Measurements from ENCODE around the gene GPC6.

Gene GPC6

DNA sequence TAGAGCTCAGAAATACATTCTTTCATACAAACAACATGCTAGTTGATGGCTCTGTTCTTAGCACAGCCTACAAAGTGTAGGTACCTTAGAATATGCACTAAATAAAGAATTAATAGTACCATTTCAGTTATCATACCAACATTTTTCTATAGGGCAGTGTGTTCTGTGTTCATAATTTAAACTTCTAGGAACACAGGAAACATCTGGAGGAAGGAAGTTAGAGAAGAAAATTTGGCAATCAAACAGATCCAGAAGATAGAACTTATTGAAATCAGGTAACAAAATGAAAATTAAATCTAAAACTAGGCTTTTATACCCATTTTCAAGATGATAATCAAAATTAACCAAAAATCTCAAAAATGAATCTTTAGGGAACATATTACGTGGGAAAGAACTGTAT is 725.3 kb downstream of the GPC6 start:
- DNase-seq: no peak

DNA sequence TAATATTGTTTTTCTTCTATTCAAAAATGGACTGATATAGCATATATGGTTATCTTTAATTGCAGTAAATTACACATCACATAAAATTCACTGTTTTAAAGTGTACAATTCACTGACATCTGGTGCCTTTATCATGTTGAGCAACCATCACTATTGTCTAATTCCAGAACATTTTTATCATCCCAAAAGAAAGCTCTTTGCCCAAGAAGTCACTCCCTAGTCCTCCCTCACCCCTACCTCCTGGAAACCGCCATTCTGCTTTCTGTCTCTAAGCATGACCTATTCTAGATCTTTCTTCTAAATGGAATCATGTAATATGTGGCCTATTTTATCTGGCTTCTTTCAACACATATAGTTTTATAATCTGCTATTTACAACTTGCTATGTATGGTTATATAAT is 727.2 kb downstream of the GPC6 start:
- DNase-seq: no peak

DNA sequence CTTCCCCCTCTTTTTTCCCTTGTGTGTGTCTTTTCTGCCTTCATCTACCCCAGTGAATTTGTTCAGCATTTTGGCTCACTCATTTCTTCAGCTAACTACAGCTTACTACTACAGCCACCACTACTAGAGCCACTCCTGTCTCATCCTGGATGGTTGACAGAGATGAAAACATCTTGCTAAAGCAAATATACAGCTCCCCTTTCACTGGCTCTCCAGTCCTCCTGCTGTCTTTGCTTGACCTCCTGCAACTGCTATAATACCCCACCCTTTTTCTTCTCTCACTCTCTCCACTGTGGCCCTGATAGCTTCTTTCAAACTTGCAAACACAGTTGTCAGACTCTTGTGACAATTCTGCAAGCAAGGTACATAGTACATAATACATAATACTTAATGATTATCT is 729.3 kb downstream of the GPC6 start:
- DNase-seq: no peak

DNA sequence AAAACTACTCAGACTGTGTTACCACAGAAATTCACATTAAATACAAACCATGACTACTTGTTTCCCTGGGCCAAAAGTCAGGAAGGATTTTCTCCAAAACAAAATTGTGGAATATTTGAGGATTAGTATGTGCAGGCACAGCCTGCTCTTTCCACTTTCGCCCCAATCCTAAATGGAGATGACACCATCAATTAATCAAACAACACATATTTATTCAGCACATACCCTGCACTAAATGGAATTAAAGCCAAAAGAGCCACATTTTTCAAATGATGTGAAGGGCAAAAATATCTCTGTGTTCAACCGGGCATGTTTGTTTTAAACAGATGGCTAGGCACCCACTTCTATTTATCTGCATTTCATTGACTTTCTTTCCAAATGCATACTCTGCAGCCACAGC is 729.8 kb downstream of the GPC6 start:
- no peak for DNase-seq

DNA sequence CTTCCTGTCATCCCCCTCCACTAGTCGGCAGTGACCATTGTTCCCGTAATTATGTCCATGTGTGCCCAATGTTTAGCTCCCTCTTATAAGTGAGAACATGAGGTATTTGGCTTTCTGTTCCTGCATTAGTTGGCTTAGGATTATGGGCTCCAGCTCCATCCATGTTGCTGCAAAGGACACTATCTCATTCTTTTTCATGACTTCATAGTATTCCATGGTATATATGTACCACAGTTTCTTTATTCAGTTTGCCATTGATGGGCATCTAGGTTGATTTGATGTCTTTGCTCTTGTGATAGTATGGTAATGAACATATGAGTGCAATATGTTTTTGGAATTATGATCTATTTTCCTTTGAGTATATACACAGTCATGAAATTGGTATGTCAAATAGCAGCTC is 730.8 kb downstream of the GPC6 start:
- no peak for DNase-seq

DNA sequence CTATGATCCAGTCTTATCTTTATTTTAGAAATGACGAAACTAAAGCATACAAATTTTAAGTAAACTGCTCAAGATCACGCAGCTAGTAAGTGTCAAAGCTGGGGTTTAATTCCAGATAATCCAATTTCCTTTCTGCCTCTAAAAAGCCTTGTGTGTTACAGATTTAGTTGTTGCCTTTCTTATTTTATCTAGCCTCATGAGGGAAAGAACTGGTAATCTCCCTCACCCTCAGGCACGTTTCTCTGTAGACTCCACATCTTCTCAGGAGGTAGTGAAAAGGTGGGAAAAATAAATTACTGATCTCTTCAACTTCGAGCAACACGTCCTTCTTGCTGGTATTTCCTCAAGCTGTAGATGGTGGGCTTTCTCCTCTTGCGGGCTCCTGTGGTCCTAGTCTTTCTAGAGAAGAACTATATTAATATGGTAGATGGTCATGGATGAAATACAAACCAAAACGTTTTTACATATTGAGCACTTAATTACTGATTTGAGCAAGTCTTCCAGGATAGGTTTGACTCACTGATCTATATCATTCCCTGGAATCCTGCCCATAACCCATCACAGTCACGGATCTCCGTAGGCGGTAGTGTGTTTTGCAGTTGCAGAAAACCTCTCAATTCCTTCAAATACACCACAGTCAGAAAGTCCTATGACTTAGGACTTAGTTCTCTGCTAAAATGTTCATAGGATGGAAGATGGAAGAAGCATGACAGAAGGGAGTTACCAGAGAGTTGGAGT is 733.4 kb downstream of the GPC6 start:
- no peak for DNase-seq

DNA sequence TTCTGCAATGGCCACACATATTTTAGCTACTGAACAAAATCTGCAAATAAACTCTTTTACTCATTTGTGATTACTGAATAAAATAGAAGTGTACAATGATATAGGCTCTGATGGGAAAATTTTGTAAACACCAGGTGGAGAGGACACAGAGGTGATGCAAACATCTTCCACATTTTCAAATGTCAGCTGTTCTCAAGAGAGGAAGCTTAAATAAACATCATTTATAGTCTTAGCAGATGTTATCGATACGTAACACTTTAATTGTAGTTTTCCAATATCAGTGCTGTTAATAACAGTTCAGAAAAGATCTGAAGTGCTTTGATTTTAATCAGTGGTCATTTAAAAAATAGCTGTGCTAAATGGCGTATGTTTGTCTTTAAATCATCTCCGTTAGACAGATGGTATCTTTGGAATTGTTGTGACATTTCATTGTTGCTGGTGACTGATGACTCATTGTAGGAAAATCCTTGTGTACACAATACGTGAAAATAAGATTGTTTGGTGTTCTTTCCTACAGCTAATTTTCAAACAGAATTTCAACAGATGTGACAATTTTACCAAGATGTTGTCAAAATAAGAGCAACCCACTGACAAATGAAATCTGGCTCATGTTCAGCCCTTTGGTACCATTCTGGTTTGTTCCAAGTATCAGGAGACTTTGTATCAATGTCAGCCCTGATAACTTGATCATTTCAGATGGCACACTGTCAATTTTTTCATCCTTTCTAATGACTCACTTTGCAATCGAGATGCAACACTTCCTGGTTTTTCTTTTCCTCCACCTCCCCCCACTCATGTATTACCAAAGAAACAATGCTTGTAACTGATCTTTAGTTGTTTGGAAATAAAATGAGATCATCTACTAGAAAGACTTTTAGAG is 736.9 kb downstream of the GPC6 start:
- DNase-seq: no peak

DNA sequence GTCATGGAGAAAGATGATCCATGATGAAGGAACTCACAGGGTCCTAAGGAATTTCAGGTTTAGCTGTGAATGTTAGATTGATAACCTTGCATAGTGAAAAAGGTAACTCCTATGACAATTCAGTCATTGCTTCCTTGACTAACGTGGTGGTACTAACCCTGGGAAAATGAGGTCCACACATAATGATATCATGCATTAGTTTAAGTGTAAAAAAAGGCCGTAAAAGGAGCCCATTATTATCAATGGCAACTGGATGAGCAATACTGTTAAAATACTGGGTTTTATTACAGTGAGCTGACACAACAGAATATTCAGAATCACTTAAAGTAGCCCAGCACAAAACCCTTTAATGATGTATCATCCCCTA is 737.5 kb downstream of the GPC6 start:
- no peak for DNase-seq

DNA sequence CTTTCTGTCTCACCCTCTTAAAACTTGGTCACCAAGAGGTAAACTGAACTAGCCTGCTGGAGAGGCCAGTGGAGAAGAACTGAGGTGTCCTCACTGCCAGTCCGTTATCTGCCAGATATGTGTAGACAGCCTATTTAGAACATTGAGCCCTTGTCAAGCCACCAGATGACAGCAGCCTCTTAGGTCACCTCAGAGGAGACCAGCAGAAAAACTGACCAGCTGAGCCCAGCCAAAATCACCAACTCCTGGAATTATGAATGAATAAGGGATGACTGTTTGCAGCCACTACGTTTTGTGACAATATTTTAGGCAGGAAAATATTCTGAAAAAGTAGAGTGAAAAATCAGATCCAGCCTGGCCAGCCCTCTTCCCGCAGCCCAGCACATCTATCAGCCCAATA is 739.0 kb downstream of the GPC6 start:
- no peak for DNase-seq

DNA sequence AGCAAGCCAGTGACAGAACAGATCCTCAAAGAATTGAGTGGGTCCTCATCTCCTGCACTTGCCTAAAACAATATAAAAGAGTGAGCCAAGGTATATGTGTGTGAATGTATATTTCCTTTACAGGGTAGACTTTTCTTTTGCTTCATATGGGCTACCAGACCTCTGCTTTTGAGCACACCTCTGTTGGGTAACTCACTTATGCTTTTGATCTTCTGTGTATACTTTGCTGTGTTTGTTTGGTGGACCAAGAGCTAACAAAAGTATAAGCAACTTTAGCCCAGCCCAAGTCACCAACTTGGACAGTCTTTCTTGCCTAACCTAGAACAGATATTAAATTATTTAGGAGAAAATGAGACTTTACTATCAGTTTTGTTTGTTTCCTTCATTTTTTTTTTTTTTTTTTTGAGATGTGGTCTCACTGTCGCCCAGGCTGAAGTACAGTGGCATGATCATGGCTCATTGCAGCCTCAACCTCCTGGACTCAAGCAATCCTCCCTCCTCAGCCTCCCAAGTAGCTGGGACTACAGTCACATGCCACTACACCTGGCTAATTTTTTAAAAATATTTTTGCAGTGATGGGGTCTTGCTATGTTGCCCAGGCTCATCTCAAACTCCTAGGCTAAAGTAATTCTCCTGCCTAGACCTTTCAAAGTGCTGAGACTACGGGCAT is 739.8 kb downstream of the GPC6 start:
- no peak for DNase-seq

DNA sequence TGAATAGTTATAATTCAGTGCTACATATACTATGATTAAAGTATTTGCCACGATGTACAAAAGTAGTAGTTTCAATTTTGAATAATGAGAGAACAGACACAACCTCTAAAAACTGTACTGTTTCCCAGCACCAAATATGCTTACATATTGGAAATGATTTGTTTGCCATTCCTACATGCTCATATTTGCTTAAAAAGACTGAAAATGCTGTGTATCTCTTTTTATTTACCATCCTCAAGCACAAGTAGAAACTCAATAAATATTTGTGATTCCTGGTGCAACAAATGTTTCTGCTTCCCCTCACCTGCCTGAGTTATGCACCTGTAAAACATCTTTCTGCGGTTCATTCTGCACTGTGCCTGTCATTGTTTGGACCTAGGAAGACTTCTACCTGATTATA is 740.7 kb downstream of the GPC6 start:
- DNase-seq: no peak

DNA sequence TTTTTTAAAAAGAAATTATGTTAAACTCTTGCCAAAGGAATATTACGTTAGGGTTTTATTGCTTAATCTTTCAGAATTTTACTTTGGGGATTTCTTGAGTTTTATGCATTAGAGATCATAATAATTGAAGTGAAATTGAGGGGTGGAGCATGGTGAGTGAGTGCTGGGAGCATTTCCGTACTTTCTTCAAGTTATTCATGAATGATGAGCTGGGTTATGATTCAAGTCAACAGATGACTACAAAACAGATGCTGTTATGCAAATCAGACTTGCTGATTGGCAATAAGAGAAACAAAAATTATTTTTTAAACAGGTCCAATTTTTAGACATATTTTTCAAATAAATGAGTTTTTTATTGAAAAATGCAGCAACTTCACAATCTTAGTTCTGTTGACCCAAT is 748.6 kb downstream of the GPC6 start:
- DNase-seq: no peak

DNA sequence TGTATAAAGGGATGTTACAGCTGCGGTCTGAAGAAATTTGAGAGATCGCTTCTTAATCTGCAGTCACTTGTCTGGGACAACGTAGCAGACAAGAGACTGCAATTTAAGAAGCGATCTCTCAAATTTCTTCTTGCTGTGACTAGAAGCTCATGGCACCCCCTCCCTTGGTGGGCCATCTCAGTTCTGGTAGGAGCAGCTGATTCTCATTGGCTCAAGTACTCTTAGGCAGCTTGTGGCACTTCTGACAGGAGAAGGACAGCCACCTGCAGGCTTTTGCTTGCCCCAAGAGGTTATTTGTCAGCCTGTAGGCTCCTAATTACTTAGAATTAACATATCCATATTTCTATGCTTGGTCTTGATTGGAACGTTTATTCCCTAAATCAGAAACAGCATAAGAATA is 749.9 kb downstream of the GPC6 start:
- DNase-seq: no peak

DNA sequence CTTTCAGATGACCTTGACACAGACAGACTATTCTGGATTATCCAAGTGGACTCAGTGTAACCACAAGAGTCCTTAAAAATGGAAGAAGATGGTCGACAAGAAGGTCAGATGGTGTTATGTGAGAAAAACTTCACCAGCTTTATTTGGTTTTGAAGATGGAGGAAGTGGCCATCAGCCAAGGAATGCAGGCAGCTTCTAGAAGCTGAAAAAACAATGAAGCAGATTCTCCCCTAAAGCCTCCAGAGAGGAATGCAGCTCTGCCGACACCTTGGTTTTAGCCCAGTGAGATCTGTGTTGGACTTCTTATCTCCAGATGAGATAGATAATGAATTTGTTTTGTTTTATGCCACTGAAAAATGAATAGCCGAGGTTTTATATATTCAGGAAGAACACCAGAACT is 751.4 kb downstream of the GPC6 start:
- no peak for DNase-seq

DNA sequence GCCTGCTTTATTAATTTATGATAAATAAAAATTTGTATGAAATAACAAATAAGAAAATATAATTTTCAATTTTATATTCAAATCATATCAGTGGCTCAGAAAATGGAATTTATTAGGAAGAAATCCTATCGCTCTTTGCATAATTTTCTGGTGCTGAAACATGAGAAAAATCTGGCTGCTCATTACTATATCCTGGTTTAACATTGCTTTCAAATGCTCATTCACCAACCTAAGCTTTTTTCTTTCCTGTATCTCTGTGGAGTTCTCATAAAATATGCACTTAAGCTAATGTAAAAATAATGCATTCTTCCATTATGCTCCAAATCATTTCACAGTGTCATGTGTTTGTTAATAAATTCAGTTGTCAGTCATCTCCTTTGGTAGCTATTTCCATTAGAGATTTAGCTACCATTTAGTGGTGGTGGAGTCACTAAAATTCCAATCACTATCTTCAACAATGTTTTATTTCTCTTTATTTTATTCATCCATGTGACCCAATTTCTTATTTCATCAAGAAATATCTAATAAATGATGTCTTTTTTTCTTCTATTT is 754.9 kb downstream of the GPC6 start:
- DNase-seq: no peak

DNA sequence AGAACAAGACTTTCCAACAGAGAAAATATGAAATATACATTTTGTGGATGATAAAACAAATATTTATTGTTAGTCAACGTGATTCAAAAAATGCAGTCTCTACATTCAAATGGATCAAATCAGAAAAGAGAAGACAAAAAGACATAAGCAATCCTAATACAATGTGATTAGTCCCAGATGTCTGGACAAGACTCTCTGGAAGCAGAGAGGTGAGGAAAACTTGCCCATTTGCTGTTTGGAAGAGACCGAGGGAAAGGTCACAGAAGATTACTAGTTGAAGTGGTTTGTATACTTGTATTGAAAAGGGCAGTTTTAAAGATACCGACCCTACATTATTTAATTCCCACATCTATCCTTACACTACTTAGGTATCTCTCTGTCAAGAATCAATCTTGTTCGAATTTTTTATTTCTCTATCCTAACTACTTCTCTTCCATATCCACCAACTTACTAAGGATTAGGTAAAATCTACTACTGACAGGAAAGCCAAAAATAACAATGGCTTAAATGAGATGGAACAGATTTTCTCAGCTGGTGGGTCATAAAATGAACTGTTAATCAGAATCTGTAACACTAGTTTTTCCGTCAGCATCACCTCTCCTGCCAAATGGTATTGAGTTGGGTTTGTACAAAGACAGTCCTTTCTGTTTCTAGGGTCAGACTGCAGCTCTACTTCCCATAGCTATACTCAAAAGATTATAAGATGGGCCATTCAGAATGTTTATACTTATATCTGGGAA is 755.7 kb downstream of the GPC6 start:
- DNase-seq: no peak

DNA sequence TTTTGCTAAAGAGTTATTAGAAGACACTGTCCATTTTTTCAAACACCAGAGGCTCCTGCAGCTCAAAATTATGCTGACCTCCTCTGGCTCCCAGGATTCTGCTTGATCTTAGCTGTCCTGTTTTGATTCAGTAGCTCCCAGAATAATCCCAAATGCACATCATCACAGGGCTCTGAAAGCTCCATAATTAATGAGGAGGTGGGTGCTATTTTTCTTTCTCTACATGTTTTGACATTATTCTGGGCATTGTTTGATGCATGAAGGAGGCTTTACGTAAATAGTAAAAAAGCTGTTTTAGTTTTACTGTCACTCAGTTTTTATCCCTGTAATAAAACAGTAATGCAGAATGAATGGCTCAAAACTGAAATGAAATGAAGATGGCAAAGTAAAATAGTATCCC is 757.4 kb downstream of the GPC6 start:
- DNase-seq: no peak

DNA sequence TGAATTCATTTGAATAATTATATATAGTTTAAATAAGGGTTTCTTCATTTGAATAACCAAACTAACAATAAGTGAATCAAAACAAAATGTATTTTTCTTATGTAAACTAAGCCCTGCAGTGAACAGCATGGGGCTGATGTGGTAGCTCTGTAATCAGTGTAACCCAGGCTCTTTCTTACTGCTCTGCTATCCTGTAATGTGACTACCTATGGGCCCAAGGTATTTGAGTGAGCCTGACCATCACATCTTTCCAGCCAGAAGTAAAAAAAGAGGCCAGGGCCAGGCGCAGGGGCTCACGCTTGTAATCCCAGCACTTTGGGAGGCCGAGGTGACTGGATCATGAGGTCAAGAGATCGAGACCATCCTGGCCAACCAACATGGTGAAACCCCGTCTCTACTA is 758.3 kb downstream of the GPC6 start:
- DNase-seq: peak; percentile 98

DNA sequence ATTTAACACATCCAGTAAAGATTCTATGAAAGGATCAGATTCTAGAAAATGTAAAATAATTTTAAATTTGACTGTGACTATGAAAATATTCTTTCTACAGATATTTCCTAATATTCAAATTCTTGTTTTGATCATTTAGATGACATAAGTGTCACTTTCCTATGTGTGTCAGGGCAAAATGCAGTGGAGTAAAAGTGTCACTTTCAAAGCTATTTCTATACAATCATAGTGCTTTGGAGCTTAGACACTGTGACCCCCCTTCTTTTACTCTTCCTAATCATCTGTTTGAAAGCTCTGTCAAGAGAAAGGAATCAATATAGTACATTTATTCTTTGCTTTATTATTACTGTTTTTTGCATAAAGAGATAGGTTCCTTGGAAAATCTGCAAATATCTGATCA is 760.9 kb downstream of the GPC6 start:
- DNase-seq: no peak

DNA sequence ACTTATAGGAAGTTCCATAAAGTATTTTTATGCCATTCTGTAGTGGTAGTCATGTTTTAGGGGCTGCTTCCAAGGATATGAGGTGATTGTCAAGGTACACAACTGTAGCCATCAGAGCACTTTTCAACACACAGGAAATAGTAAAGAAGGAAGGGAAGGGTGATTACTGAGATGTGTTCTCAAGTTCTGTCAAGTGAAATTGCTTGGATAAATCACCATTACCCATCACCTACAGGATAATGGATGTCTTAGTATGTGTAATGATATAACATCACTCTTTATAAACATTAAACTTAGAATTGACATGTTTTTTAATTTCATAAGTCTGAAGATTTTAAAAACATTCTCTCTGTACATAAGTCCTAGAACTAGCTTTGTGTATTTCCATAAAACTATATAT is 765.0 kb downstream of the GPC6 start:
- no peak for DNase-seq

DNA sequence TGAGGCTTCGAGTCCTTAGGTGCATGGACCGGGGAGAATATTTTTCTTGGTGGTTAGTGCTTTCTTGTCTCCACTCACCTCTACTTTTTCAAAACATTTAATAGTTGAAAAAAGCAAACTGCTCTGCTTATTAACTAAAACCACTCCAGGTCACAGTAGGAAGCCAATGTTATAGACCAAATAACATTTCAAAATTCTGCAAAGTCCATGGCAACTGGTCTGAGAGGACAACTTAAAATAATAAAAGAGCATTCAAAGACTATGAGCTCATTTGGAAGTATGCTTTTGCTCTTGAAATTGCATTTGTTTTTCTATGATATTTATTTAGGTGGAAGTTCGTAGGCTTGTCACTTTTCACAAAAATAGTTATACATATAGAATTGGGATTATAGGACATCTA is 769.9 kb downstream of the GPC6 start:
- no peak for DNase-seq

DNA sequence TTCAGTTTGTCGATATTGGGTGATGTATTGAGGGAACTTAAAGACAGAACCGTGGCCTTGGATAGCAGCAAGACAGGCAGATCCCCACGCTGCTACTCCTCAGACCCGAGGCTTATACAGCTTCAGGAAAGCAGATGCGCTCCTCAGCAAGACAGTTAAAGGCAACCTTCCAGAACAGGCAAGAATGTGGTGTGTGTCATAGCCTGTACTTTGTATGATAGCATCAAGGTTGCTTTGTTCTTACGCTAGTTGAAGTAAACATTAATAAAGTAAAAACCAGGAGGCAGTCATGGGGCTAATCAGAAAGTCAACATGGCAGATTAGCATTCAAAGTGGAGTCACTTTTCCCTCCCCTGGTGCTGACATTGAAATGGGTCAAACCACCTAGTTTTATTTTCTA is 779.7 kb downstream of the GPC6 start:
- DNase-seq: peak; percentile 35

DNA sequence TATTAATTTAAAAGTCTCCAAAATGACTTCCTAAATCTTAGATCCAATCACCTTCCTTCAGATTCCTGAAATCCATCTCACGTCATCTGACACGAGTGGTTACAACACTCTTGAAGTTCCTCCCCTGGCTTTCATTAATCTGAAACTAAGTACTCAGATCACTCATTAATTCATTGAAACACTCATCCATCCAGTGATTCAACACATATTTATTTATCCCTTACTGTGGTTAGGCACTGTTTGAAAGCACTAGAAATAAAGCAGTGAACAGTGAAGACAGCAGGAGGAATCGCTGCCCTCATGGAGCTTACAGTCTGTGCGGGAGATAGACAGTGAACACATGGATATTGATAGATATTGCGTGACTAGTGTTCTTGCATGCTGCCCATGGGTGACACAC is 780.5 kb downstream of the GPC6 start:
- no peak for DNase-seq

Data from NCI-H526 treated with DMSO at 0.1 percent for 48 hours (cell line).